C4-2B (cell line): ENCODE results near the gene BCO1.

ENCODE experiments used
- H3K27ac ChIP-seq: fragments of 450-650 bp; 2 replicates; pipeline ENCODE4 v1.5.1; 2017
- CTCF ChIP-seq: fragments of 450-650 bp; conservative IDR thresholded peaks from 2 replicates; pipeline ENCODE4 v1.5.1; 2017; ENCODE audit warnings: mild to moderate bottlenecking
- ZFX ChIP-seq: fragments of 450-650 bp; IDR thresholded peaks from 2 replicates; pipeline ENCODE4 v1.6.1; 2017

Gene BCO1

GRCh38 chr16:81265052-81265451 lies 26.6 kb downstream of the BCO1 start:
- TF ChIP-seq ZFX (no peak), CTCF (no peak)
- no peak overlapping the region for H3K27ac ChIP-seq

- TF ChIP-seq CTCF: no peak
- TF ChIP-seq ZFX: no peak
- H3K27ac ChIP-seq: no peak overlapping the region
Measured at GRCh38 chr16:81265658-81266451, 27.4 kb downstream of the BCO1 start.

GRCh38 chr16:81266680-81267095 lies 28.2 kb downstream of the BCO1 start:
- TF ChIP-seq CTCF (no peak), ZFX (no peak)
- H3K27ac ChIP-seq: no peak overlapping the region

- H3K27ac ChIP-seq: no peak overlapping the region
- TF ChIP-seq ZFX: no peak
- no peak for TF ChIP-seq CTCF
Measured at GRCh38 chr16:81268509-81268908, 30.0 kb downstream of the BCO1 start.

- TF ChIP-seq ZFX (no peak), CTCF (no peak)
Measured at GRCh38 chr16:81273223-81273950, 34.9 kb downstream of the BCO1 start.

GRCh38 chr16:81275064-81275532 lies 36.6 kb downstream of the BCO1 start:
- no peak for TF ChIP-seq CTCF
- no peak overlapping the region for H3K27ac ChIP-seq

More at GRCh38 chr16:81273223-81273950, 34.9 kb downstream of the BCO1 start:
- H3K27ac ChIP-seq: no peak overlapping the region

- TF ChIP-seq ZFX (no peak), CTCF (no peak)
Measured at GRCh38 chr16:81275795-81276194, 37.3 kb downstream of the BCO1 start.

More at GRCh38 chr16:81275795-81276194, 37.3 kb downstream of the BCO1 start:
- H3K27ac ChIP-seq: no peak overlapping the region
